HG03439 (cell line): ENCODE data around the gene ARHGEF7.

Experiments used
- ATAC-seq: cut with Tn5 transposase; IDR thresholded peaks from one replicate; pipeline ENCODE4 v1.9.1; 2021; ENCODE audit warnings: mild to moderate bottlenecking, moderate library complexity; ENCODE audit not compliant: unreplicated experiment

ARHGEF7 gene

GRCh38 chr13:111216166-111216960 lies 101.3 kb downstream of the ARHGEF7 start:
- no peak for ATAC-seq

- no peak for ATAC-seq
Measured at GRCh38 chr13:111217641-111218040, 102.5 kb downstream of the ARHGEF7 start.

GRCh38 chr13:111219280-111219679 lies 104.2 kb downstream of the ARHGEF7 start:
- ATAC-seq = no peak

- no peak for ATAC-seq
Measured at GRCh38 chr13:111219950-111220349, 104.8 kb downstream of the ARHGEF7 start.

- ATAC-seq = no peak
Measured at GRCh38 chr13:111225166-111225565, 110.1 kb downstream of the ARHGEF7 start.

GRCh38 chr13:111225810-111226546 lies 110.9 kb downstream of the ARHGEF7 start:
- ATAC-seq = no peak

- no peak for ATAC-seq
Measured at GRCh38 chr13:111227405-111227804, 112.3 kb downstream of the ARHGEF7 start.

- ATAC-seq = no peak
Measured at GRCh38 chr13:111228262-111229144, 113.4 kb downstream of the ARHGEF7 start.

- no peak for ATAC-seq
Measured at GRCh38 chr13:111230385-111230930, 115.3 kb downstream of the ARHGEF7 start.

- ATAC-seq = no peak
Measured at GRCh38 chr13:111232191-111232590, 117.1 kb downstream of the ARHGEF7 start.

- ATAC-seq = no peak
Measured at GRCh38 chr13:111233080-111233479, 118.0 kb downstream of the ARHGEF7 start.

- no peak for ATAC-seq
Measured at GRCh38 chr13:111239764-111240670, 124.9 kb downstream of the ARHGEF7 start.

GRCh38 chr13:111241006-111241755 lies 126.1 kb downstream of the ARHGEF7 start:
- ATAC-seq = no peak

GRCh38 chr13:111241862-111242261 lies 126.8 kb downstream of the ARHGEF7 start:
- ATAC-seq = no peak

GRCh38 chr13:111242585-111242984 lies 127.5 kb downstream of the ARHGEF7 start:
- ATAC-seq = no peak

GRCh38 chr13:111243981-111244380 lies 128.9 kb downstream of the ARHGEF7 start:
- ATAC-seq = no peak

GRCh38 chr13:111245576-111246384 lies 130.7 kb downstream of the ARHGEF7 start:
- no peak for ATAC-seq

GRCh38 chr13:111247552-111247951 lies 132.4 kb downstream of the ARHGEF7 start:
- no peak for ATAC-seq
